Psoas muscle (tissue), 8 donors: ENCODE measurements around the gene SH3RF3. TPM values are rescaled to one million over a fixed set of nuclear protein-coding genes. Genes with fewer than 3 reads are reported as not detected.

Source experiments
- ATAC-seq, 4 donors: fragments of 200-7000 bp; cut with Tn5 transposase; one replicate each; pipeline ENCODE4 v1.9.1; 2020; ENCODE audit warnings: moderate library complexity in 3 of 4, mild to moderate bottlenecking in 2 of 4
- DNase-seq, 2 donors: peaks; one replicate each; pipeline ENCODE4 v3.0.0-alpha.2; 2020
- H3K27ac ChIP-seq: fragments of 200-600 bp; one replicate; pipeline ENCODE4 v1.8.0; 2022
- H3K27me3 ChIP-seq, 3 donors: fragments of 200-600 bp in 1 of 3; one replicate each; pipeline versions ENCODE4 v1.6.1 to v1.8.0; 2013 to 2022; ENCODE audit warnings: low read length in 2 of 3, mild to moderate bottlenecking in 2 of 3, moderate library complexity in 1 of 3; ENCODE audit not compliant: insufficient read depth in 3 of 3
- H3K36me3 ChIP-seq, 2 donors: fragments of 200-600 bp in 1 of 2; one replicate each; pipeline versions ENCODE4 v1.6.1 to v1.8.0; 2013 to 2022; ENCODE audit warnings: low read depth in 1 of 2, mild to moderate bottlenecking in 1 of 2, moderate library complexity in 1 of 2; ENCODE audit not compliant: insufficient read depth in 1 of 2
- H3K4me1 ChIP-seq: fragments of 200-600 bp; one replicate; pipeline ENCODE4 v1.8.0; 2022
- H3K4me3 ChIP-seq: fragments of 200-600 bp; one replicate; pipeline ENCODE4 v1.8.0; 2022; ENCODE audit warnings: mild to moderate bottlenecking
- H3K9me3 ChIP-seq: fragments of 200-600 bp; one replicate; pipeline ENCODE4 v1.8.0; 2022
- WGBS, 3 donors: extraction: QIAGEN DNeasy Blood & Tissue Kit; methylation state at CpG; one replicate each; pipeline versions ENCODE4 v1.1.6 to v1.1.7; 2013; 5-methylcytosine and 5-hydroxymethylcytosine counted together
- intact Hi-C, 2 donors: fragments of 100-400 bp; cut with DNase I; formaldehyde crosslinking; loops; one replicate each; pipeline versions ENCODE4 v1.11.0 to v1.14.2; 2022
- polyA plus RNA-seq, 3 donors: library from polyadenylated mRNA; stranded (reverse); fragments of 200-250 nt; gene quantifications; one replicate each; pipeline ENCODE4 v1.2.3, GENCODE V29; 2013
- total RNA-seq, 4 donors: library from RNA; stranded (reverse); fragmentation: NEBNext Ultra II Directional in 2 of 4; extraction: Animal tissue kit (Norgen Biotek cat#: 25700) in 2 of 4; gene quantifications; one replicate each; pipeline versions ENCODE4 v1.2.1 to v1.2.4, GENCODE V29; 2021 to 2023
- TF ChIP-seq, protein P1 (sequence below): fragments of 200-600 bp; IDR thresholded peaks from one replicate; pipeline ENCODE4 v1.8.0; 2022; ENCODE audit warnings: antibody characterized with exemption
- donor health status: healthy with polysubstance abuse.
- donor health status: DM: no; HTN: no; CAD: no; lungs with moderate emphysema.
- donor health status: Bipolar disorder and iron deficiency.
- donor health status: healthy.
- donor health status: DM: yes; HTN: yes; CAD: no.
- donor health status: DM: no; HTN: no; CAD: no.
- donor health status: DM: no; HTN: no; CAD: no.
- donor health status: DM: yes; HTN: yes; CAD: no.

SH3RF3 gene
- total and polyA plus RNA-seq, 7 donors, result 4.6 to 27.0 (median 9.0) TPM

DNA sequence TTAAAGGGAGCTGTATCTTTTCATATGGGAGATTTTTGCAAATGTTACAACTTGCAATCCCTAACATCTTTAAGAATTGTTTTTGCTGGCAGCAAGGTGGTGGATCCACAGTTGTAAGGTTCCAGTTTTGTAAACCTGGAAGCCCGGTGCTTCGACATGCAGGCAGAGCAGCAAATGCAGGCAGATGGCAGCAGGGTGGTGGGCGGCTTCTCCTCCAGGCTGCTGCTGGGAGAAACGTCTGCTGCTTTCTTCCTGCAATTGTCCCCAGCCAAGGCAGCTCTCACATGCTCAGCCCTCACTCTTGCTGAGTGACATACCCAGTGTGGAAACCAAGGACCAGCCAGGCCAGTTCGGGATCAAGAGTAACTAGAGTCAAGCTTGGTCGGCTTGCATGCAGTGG is 318.8 kb downstream of the SH3RF3 start:
- ATAC-seq (no peak), DNase-seq (no peak)
- H3K9me3 ChIP-seq, result peaks cover 7% of the 10 kb centered on the region
- TF ChIP-seq, protein P1, sequence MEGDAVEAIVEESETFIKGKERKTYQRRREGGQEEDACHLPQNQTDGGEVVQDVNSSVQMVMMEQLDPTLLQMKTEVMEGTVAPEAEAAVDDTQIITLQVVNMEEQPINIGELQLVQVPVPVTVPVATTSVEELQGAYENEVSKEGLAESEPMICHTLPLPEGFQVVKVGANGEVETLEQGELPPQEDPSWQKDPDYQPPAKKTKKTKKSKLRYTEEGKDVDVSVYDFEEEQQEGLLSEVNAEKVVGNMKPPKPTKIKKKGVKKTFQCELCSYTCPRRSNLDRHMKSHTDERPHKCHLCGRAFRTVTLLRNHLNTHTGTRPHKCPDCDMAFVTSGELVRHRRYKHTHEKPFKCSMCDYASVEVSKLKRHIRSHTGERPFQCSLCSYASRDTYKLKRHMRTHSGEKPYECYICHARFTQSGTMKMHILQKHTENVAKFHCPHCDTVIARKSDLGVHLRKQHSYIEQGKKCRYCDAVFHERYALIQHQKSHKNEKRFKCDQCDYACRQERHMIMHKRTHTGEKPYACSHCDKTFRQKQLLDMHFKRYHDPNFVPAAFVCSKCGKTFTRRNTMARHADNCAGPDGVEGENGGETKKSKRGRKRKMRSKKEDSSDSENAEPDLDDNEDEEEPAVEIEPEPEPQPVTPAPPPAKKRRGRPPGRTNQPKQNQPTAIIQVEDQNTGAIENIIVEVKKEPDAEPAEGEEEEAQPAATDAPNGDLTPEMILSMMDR, result no peak
- peak overlapping the region; percentile 54 for H3K27ac ChIP-seq
- H3K4me1 ChIP-seq, result peaks cover 57% of the 10 kb centered on the region
- intact Hi-C loops, result loop anchor here in 1 of 2 donors (2.0 kb wide), 1 partner anchor 49 kb away; no protein-coding TSS in a partner anchor
- H3K4me3 ChIP-seq, result no peak overlapping the region
- WGBS, 3 donors, result 52 to 76% (median 64%) methylated on average over 6 of the region's 6 CpGs
- H3K36me3 ChIP-seq, result no peaks in the 10 kb centered on the region
- no peaks in the 10 kb centered on the region for H3K27me3 ChIP-seq

- Histone ChIP-seq H3K4me3 (no peak overlapping the region), H3K36me3 (no peaks in the 10 kb centered on the region), H3K27me3 (no peaks in the 10 kb centered on the region), H3K4me1 (peaks cover 57% of the 10 kb centered on the region), H3K27ac (no peak overlapping the region), H3K9me3 (peaks cover 2% of the 10 kb centered on the region)
- TF ChIP-seq, protein P1, result no peak
- ATAC-seq (no peak), DNase-seq (no peak)
- intact Hi-C loops, result loop anchor here in 1 of 2 donors (2.0 kb wide), 1 partner anchor 49 kb away; no protein-coding TSS in a partner anchor
- WGBS, 3 donors, result 95 to 99% (median 96%) methylated on average over 4 of the region's 4 CpGs
These were observed 319.2 kb downstream of the SH3RF3 start for GRCh38 chr2:109448207-109448606.

- intact Hi-C loops, result loop anchor here in 1 of 2 donors (2.0 kb wide), 1 partner anchor 48 kb away; no protein-coding TSS in a partner anchor
- TF ChIP-seq, protein P1, result no peak
- peaks cover 57% of the 10 kb centered on the region for H3K4me1 ChIP-seq
- peak overlapping the region; percentile 69 for H3K27ac ChIP-seq
- H3K27me3 ChIP-seq, result no peaks in the 10 kb centered on the region
- DNase-seq, result peak; percentile 74 to 87
- no peaks in the 10 kb centered on the region for H3K9me3 ChIP-seq
- WGBS, 3 donors, result 29 to 41% (median 34%) methylated on average over 20 of the region's 20 CpGs
- no peaks in the 10 kb centered on the region for H3K36me3 ChIP-seq
- H3K4me3 ChIP-seq, result peak overlapping the region; percentile 32
- ATAC-seq, result peak; percentile 88 to 92 (median 89)
These were observed 320.2 kb downstream of the SH3RF3 start for GRCh38 chr2:109448946-109449788.

DNA sequence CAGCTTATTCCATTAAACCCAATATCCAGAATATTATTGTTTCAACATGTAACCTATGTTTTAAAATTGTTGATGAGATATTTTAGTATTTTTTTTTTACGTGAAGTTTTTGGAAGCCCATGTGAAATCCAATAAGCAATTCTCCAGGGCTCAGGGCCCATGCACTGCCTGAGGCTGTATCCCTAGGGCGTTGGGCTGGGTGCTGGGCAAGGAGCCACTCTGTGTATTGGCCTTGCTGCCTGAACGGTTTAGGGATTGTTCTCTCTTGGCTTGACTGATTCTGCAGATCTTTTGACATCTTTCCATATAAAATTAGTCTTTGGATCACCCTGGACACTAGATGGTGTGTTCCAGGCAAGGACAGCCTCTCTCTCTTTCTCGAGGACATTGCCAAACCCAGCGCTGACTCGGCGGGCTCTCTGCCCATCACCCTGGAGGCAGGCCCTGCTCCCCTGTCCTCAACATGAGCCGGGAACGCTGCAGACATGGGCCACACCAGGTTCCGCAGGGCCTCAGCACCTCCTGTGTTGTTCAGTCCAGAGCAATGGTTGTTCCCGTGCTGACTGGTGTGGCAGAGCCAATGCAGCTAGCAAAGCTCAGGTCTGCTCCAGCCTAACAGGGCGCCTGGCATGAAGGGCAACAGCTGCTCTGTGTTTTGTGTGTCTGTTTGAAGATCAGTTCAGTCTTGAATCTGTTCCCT is 321.7 kb downstream of the SH3RF3 start:
- TF ChIP-seq, protein P1, result no peak
- no peaks in the 10 kb centered on the region for H3K27me3 ChIP-seq
- no peaks in the 10 kb centered on the region for H3K36me3 ChIP-seq
- H3K4me1 ChIP-seq, result peaks cover 57% of the 10 kb centered on the region
- ATAC-seq (peak; percentile 71 to 90 (median 84)), DNase-seq (peak; percentile 77 to 92)
- H3K27ac ChIP-seq, result peak overlapping the region; percentile 69
- no peaks in the 10 kb centered on the region for H3K9me3 ChIP-seq
- no peak overlapping the region for H3K4me3 ChIP-seq
- intact Hi-C loops, result loop anchor here in 1 of 2 donors (5.0 kb wide), 1 partner anchor 42 kb away; no protein-coding TSS in a partner anchor
- 21 to 25% (median 25%) methylated on average over 12 of the region's 12 CpGs for WGBS, 3 donors
